Hepatocyte (in vitro differentiated cells): ENCODE data around the gene CAV2. TPM values are rescaled to one million over a fixed set of nuclear protein-coding genes. Genes with fewer than 3 reads are reported as not detected.

Source experiments
- DNase-seq: peaks from one replicate; pipeline ENCODE4 v3.0.0-alpha.2; 2016; ENCODE audit warnings: low spot score
- H2AFZ ChIP-seq: fragments of 200-600 bp; sonication (generic); 2 replicates; pipeline ENCODE4 v1.6.0; 2016; ENCODE audit warnings: antibody characterized with exemption, mild to moderate bottlenecking
- H3K27ac ChIP-seq: fragments of 200-600 bp; sonication (generic); 2 replicates; pipeline ENCODE4 v1.5.1; 2016; ENCODE audit warnings: mild to moderate bottlenecking
- H3K27me3 ChIP-seq: fragments of 200-600 bp; sonication (generic); 2 replicates; pipeline ENCODE4 v1.6.1; 2016
- H3K36me3 ChIP-seq: fragments of 200-600 bp; sonication (generic); replicated peaks from 2 replicates; pipeline ENCODE4 v1.5.1; 2016; ENCODE audit warnings: low read depth; ENCODE audit not compliant: insufficient read depth
- H3K4me1 ChIP-seq: fragments of 200-600 bp; sonication (generic); 2 replicates; pipeline ENCODE4 v1.5.1; 2016; ENCODE audit warnings: mild to moderate bottlenecking, moderate library complexity; ENCODE audit not compliant: insufficient read depth
- H3K4me2 ChIP-seq: fragments of 200-600 bp; sonication (generic); 2 replicates; pipeline ENCODE4 v1.6.0; 2016
- H3K4me3 ChIP-seq: fragments of 200-600 bp; sonication (generic); 2 replicates; pipeline ENCODE4 v1.5.1; 2016; ENCODE audit warnings: mild to moderate bottlenecking
- H3K79me2 ChIP-seq: fragments of 200-600 bp; sonication (generic); 2 replicates; pipeline ENCODE4 v1.6.0; 2017; ENCODE audit warnings: mild to moderate bottlenecking
- H3K9me2 ChIP-seq: fragments of 200-600 bp; sonication (generic); replicated peaks from 2 replicates; pipeline ENCODE4 v1.6.0; 2017; ENCODE audit warnings: mild to moderate bottlenecking; ENCODE audit not compliant: insufficient read depth
- H3K9me3 ChIP-seq: fragments of 200-600 bp; sonication (generic); 2 replicates; pipeline ENCODE4 v1.5.1; 2016; ENCODE audit warnings: low read depth, mild to moderate bottlenecking
- H4K20me1 ChIP-seq: fragments of 200-600 bp; sonication (generic); 2 replicates; pipeline ENCODE4 v1.6.0; 2016; ENCODE audit warnings: mild to moderate bottlenecking; ENCODE audit not compliant: insufficient read depth, poor library complexity, severe bottlenecking
- EZH2 ChIP-seq: fragments of 200-600 bp; sonication (generic); IDR thresholded peaks from 2 replicates; pipeline ENCODE4 v1.6.1; 2016; ENCODE audit warnings: antibody characterized with exemption, mild to moderate bottlenecking, borderline replicate concordance
- EZH2phosphoT487 ChIP-seq: fragments of 200-600 bp; sonication (generic); IDR thresholded peaks from one replicate; pipeline ENCODE4 v1.6.1; 2018; ENCODE audit warnings: antibody characterized with exemption, mild to moderate bottlenecking, low read depth, moderate library complexity; ENCODE audit not compliant: unreplicated experiment, severe bottlenecking
- WGBS: methylation state at CpG from one replicate; pipeline ENCODE4 v1.1.6; 2016; ENCODE audit warnings: low lambda C conversion rate; ENCODE audit errors: missing lambda C conversion rate; 5-methylcytosine and 5-hydroxymethylcytosine counted together
- polyA plus RNA-seq: library from polyadenylated mRNA; unstranded; fragments of >200 nt; fragmentation: Nextera tagmentation; extraction: Ambion mirVana; gene quantifications from 2 replicates; pipeline ENCODE4 v1.2.1, GENCODE V29; 2016
- total RNA-seq: library from RNA; depleted of rRNA; stranded (reverse); fragments of >200 nt; gene quantifications from 2 replicates; pipeline ENCODE4 v1.2.3, GENCODE V29; 2014
- TF ChIP-seq, protein P1 (sequence below): fragments of 200-600 bp; sonication (generic); IDR thresholded peaks from 2 replicates; pipeline ENCODE4 v1.5.1; 2016; ENCODE audit warnings: antibody characterized with exemption, mild to moderate bottlenecking; ENCODE audit not compliant: poor library complexity

The CAV2 gene
- total and polyA plus RNA-seq, 2 experiments from 2014 or later, result 49.2 to 53.0 TPM

- Histone ChIP-seq H3K27me3 (no peaks in the 10 kb centered on the region), H3K4me1 (no peaks in the 10 kb centered on the region), H3K9me2 (no peaks in the 10 kb centered on the region), H3K4me2 (no peak overlapping the region), H2AFZ (no peak overlapping the region), H3K36me3 (no peaks in the 10 kb centered on the region), H3K27ac (no peak overlapping the region), H4K20me1 (no peaks in the 10 kb centered on the region), H3K9me3 (no peaks in the 10 kb centered on the region), H3K79me2 (no peaks in the 10 kb centered on the region), H3K4me3 (no peak overlapping the region)
- no peak for DNase-seq
- TF ChIP-seq, protein P1, sequence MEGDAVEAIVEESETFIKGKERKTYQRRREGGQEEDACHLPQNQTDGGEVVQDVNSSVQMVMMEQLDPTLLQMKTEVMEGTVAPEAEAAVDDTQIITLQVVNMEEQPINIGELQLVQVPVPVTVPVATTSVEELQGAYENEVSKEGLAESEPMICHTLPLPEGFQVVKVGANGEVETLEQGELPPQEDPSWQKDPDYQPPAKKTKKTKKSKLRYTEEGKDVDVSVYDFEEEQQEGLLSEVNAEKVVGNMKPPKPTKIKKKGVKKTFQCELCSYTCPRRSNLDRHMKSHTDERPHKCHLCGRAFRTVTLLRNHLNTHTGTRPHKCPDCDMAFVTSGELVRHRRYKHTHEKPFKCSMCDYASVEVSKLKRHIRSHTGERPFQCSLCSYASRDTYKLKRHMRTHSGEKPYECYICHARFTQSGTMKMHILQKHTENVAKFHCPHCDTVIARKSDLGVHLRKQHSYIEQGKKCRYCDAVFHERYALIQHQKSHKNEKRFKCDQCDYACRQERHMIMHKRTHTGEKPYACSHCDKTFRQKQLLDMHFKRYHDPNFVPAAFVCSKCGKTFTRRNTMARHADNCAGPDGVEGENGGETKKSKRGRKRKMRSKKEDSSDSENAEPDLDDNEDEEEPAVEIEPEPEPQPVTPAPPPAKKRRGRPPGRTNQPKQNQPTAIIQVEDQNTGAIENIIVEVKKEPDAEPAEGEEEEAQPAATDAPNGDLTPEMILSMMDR, result no peak
- TF ChIP-seq EZH2phosphoT487 (no peak), EZH2 (no peak)
Observed at GRCh38 chr7:116554436-116554835, 54.9 kb downstream of the CAV2 start.

DNA sequence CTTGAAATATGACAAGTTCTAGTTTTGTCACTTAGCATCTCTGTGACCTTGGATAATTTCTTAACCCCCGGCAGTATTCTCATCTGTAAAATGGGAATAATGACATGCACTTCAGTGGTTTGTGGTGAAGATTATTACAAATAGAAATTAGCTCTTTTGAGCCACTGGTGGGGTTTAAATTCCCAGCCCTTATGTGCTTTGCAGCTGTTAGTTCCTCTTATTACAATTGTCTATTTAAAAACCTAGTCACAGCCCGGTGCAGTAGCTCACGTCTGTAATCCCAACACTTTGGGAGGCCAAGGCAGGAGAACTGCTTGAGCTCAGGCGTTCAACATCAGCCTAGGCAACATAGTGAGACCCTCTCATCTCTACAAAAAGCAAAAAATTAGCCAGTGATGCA, 55.4 kb downstream of the CAV2 start:
- H3K9me2 ChIP-seq, result no peaks in the 10 kb centered on the region
- TF ChIP-seq, protein P1, result no peak
- TF ChIP-seq EZH2, result no peak
- no peak for TF ChIP-seq EZH2phosphoT487
- H3K36me3 ChIP-seq, result no peaks in the 10 kb centered on the region
- no peaks in the 10 kb centered on the region for H3K4me1 ChIP-seq
- no peak overlapping the region for H3K27ac ChIP-seq
- H3K79me2 ChIP-seq, result no peaks in the 10 kb centered on the region
- H2AFZ ChIP-seq, result no peak overlapping the region
- no peak overlapping the region for H3K4me2 ChIP-seq
- no peaks in the 10 kb centered on the region for H3K9me3 ChIP-seq
- no peaks in the 10 kb centered on the region for H4K20me1 ChIP-seq
- DNase-seq, result no peak
- H3K27me3 ChIP-seq, result no peaks in the 10 kb centered on the region
- H3K4me3 ChIP-seq, result no peak overlapping the region
- 94% methylated on average over 4 of the region's 4 CpGs for WGBS

- no peak for TF ChIP-seq EZH2phosphoT487
- TF ChIP-seq, protein P1, result no peak
- H3K27ac ChIP-seq, result no peak overlapping the region
Observed at GRCh38 chr7:116557066-116557585, 57.6 kb downstream of the CAV2 start.

DNA sequence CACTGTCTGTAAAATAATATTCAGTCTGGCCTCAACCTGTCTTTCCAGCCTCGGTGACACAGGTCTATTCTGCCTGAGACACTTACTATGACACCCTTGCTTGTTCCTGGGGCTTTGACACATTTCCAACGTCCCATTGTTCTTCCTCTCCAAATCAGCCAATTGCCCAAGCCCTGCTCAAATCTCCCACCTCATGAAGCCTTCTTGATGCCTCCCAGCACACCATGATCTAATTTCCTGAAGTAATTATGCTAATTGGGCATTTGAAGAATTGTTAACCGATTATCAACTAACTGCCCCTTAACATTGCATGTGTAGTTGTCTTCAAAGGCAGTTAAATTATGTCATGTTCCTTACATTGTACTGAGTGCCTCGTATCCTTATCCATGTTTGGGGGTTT, 58.4 kb downstream of the CAV2 start:
- Histone ChIP-seq H3K4me2 (no peak overlapping the region), H4K20me1 (no peaks in the 10 kb centered on the region), H3K4me1 (no peaks in the 10 kb centered on the region), H3K79me2 (no peaks in the 10 kb centered on the region), H2AFZ (no peak overlapping the region), H3K4me3 (no peak overlapping the region), H3K9me2 (no peaks in the 10 kb centered on the region), H3K27me3 (no peaks in the 10 kb centered on the region), H3K9me3 (no peaks in the 10 kb centered on the region), H3K27ac (no peak overlapping the region), H3K36me3 (no peaks in the 10 kb centered on the region)
- DNase-seq, result no peak
- no peak for TF ChIP-seq EZH2phosphoT487
- TF ChIP-seq, protein P1, result no peak
- TF ChIP-seq EZH2, result no peak
- 80% methylated on average over 4 of the region's 4 CpGs for WGBS

More at GRCh38 chr7:116557066-116557585, 57.6 kb downstream of the CAV2 start:
- Histone ChIP-seq H3K79me2 (no peaks in the 10 kb centered on the region), H3K4me3 (no peak overlapping the region), H3K4me2 (no peak overlapping the region), H3K9me2 (no peaks in the 10 kb centered on the region), H4K20me1 (no peaks in the 10 kb centered on the region), H3K4me1 (no peaks in the 10 kb centered on the region), H3K27me3 (no peaks in the 10 kb centered on the region), H3K36me3 (no peaks in the 10 kb centered on the region), H3K9me3 (no peaks in the 10 kb centered on the region), H2AFZ (no peak overlapping the region)
- DNase-seq, result no peak
- 87% methylated on average over 3 of the region's 3 CpGs for WGBS
